HL-60 (cell line): ENCODE data around the gene PDIA4.

ENCODE experiments used
- CTCF ChIP-seq: IDR thresholded peaks from one replicate; pipeline ENCODE4 v1.5.1; 2011; ENCODE audit warnings: low read length, control low read depth, inconsistent platforms; ENCODE audit not compliant: insufficient read depth
- GABPA ChIP-seq: IDR thresholded peaks from 2 replicates; pipeline ENCODE4 v1.6.1; 2012; ENCODE audit warnings: low read depth
- POLR2AphosphoS5 ChIP-seq: IDR thresholded peaks from 2 replicates; pipeline ENCODE4 v1.6.1; 2012; ENCODE audit warnings: low read depth
- REST ChIP-seq: IDR thresholded peaks from 2 replicates; pipeline ENCODE4 v1.6.1; 2012; ENCODE audit warnings: low read depth; ENCODE audit not compliant: insufficient replicate concordance
- SPI1 ChIP-seq: IDR thresholded peaks from 2 replicates; pipeline ENCODE4 v1.6.1; 2012; ENCODE audit warnings: low read depth, mild to moderate bottlenecking, borderline replicate concordance

GRCh38 chr7:149022756-149023360, 5.4 kb downstream of the PDIA4 start:
- TF ChIP-seq CTCF, result no peak
- TF ChIP-seq POLR2AphosphoS5, result no peak
- TF ChIP-seq REST, result no peak
- TF ChIP-seq GABPA, result no peak
- no peak for TF ChIP-seq SPI1
